HG03565 (cell line): Measurements from ENCODE around the gene AP4M1.
A peak's percentile ranks its signal among the peaks of the same experiment; 100 is the strongest.

Experiments
- ATAC-seq: cut with Tn5 transposase; IDR thresholded peaks from one replicate; pipeline ENCODE4 v1.9.1; 2021; ENCODE audit warnings: mild to moderate bottlenecking, moderate library complexity; ENCODE audit not compliant: unreplicated experiment

Gene AP4M1

GRCh38 chr7:100107125-100107737 lies 5.8 kb downstream of the AP4M1 start:
- no peak for ATAC-seq

GRCh38 chr7:100107890-100108289 lies 6.4 kb downstream of the AP4M1 start:
- ATAC-seq = no peak

GRCh38 chr7:100109521-100110163 lies 8.2 kb downstream of the AP4M1 start:
- no peak for ATAC-seq

GRCh38 chr7:100111156-100111555 lies 9.7 kb downstream of the AP4M1 start:
- no peak for ATAC-seq

- no peak for ATAC-seq
Observed at GRCh38 chr7:100111914-100112313, 10.5 kb downstream of the AP4M1 start.

- ATAC-seq = no peak
Observed at GRCh38 chr7:100115026-100115425, 13.6 kb downstream of the AP4M1 start.

- ATAC-seq = no peak
Observed at GRCh38 chr7:100118388-100119071, 17.1 kb downstream of the AP4M1 start.

GRCh38 chr7:100119072-100119969 lies 17.9 kb downstream of the AP4M1 start, which contains the start of the genes CNPY4 and TAF6:
TSS of gene CNPY4 (plus strand) at chr7:100119634. CDS start at chr7:100119745, 111 bp downstream.
TSS of gene TAF6 (minus strand) at chr7:100119358. CDS start at chr7:100114209, 5,149 bp downstream.
- ATAC-seq = peak; percentile 56

- peak; percentile 18 for ATAC-seq
Observed at GRCh38 chr7:100119970-100120732, 18.7 kb downstream of the AP4M1 start.

GRCh38 chr7:100120733-100121036 lies 19.2 kb downstream of the AP4M1 start:
- ATAC-seq = no peak

- ATAC-seq = no peak
Observed at GRCh38 chr7:100122067-100122466, 20.6 kb downstream of the AP4M1 start.

- ATAC-seq = no peak
Observed at GRCh38 chr7:100122568-100122967, 21.1 kb downstream of the AP4M1 start.

- ATAC-seq = no peak
Observed at GRCh38 chr7:100124301-100125230, 23.1 kb downstream of the AP4M1 start.

GRCh38 chr7:100126239-100126930 lies 24.9 kb downstream of the AP4M1 start:
- peak; percentile 2 for ATAC-seq

GRCh38 chr7:100126931-100127865 lies 25.8 kb downstream of the AP4M1 start, which contains the start of gene MBLAC1:
TSS of gene MBLAC1 (plus strand) at chr7:100126967. CDS start at chr7:100127396, 429 bp downstream.
- peak; percentile 42 for ATAC-seq

GRCh38 chr7:100127866-100128636 lies 26.6 kb downstream of the AP4M1 start:
- ATAC-seq = no peak

- ATAC-seq = no peak
Observed at GRCh38 chr7:100128637-100128963, 27.2 kb downstream of the AP4M1 start.
